Stimulated activated CD8-positive, alpha-beta memory T cell treated with anti-CD3 and anti-CD28 coated beads, Interleukin-4, amount 100 ng/mL, for 48 hours (primary cell): ENCODE results near the gene MARCHF2.
"Not testable (repeated sequence)": the region's sequence is repeated elsewhere in the genome, so short reads cannot be mapped to it uniquely, and the experiment has no call there.

ENCODE experiments used
- DNase-seq: peaks from one replicate; pipeline ENCODE4 v3.0.0-alpha.2; 2020

MARCHF2 gene

DNA sequence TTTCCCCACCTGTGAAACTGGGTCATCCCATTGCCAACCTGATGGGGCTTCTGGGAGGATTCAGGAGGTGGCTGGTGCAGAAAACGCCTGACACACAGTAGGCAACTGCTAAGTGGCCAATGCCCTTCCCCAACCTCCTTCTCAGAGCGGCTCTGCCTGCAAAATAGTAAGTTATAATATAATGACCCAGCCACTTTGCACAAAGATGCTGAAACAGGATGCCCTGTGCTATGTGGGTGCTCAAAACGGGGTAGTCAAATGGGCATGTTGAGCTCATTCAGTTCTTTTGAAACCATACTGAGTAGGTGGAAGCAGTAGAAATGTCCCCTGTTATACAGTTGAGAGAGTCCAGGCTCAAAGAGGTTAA lies 507 bp downstream of the MARCHF2 start:
- no peak for DNase-seq

DNA sequence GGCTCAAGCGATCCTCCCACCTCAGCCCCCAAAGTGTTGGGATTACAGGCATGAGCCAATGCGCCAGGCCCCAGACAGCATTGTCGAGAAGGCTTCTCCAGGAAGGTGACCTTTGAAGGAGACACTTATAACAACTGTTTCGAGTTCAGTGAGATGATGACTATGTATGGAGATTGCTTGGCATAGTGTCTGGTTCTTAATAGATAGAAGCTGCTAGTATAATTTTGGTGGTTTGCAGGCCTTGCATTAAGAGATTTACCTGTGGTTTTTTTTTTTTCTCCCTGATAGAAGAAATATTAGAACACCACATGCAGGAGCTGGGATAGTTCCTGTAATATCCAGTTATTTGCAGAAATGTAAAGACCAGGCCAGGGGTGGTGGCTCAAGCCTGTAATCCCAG lies 3.7 kb downstream of the MARCHF2 start:
- DNase-seq: no peak

GRCh38 chr19:8421484-8422461 lies 8.7 kb downstream of the MARCHF2 start:
- no peak for DNase-seq

- no peak for DNase-seq
Measured at GRCh38 chr19:8423817-8424223, 10.7 kb downstream of the MARCHF2 start.

GRCh38 chr19:8425331-8425730 lies 12.2 kb downstream of the MARCHF2 start:
- not testable (repeated sequence) for DNase-seq

GRCh38 chr19:8426283-8426682 lies 13.2 kb downstream of the MARCHF2 start:
- no peak for DNase-seq

- no peak for DNase-seq
Measured at GRCh38 chr19:8429044-8429443, 15.9 kb downstream of the MARCHF2 start.

DNA sequence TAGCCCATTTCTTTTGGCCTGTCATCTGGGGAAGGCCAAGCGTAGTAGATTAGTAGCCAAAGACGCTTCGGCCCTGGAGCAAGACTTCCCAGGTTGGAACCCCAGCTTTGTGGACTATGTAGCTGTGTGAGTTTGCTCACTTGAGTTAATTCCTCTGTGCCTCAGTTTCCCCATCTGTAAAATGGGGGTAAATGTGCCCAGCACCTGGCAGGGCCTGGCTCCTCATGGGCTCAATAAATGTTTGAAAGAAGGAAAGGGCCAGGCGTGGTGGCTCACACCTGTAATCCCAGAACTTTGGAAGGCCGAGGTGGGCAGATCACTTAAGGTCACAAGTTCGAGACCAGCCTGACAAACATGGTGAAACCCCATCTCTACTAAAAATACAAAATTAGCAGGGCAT lies 16.7 kb downstream of the MARCHF2 start:
- no peak for DNase-seq

DNA sequence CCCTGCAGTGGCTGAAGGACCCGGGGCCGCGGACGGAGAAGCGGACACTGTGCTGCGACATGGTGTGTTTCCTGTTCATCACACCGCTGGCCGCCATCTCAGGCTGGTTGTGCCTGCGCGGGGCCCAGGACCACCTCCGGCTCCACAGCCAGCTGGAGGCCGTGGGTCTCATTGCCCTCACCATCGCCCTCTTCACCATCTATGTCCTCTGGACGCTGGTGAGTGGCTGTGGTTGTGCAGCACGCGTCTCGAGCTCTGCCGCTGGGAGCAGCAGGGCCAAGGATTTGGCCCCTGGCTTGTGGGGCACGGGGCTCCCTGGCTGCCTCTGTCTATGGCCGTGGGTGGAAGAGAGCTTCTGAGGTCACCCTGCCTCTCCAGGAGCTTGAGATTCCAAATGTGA lies 17.5 kb downstream of the MARCHF2 start:
- DNase-seq: no peak

DNA sequence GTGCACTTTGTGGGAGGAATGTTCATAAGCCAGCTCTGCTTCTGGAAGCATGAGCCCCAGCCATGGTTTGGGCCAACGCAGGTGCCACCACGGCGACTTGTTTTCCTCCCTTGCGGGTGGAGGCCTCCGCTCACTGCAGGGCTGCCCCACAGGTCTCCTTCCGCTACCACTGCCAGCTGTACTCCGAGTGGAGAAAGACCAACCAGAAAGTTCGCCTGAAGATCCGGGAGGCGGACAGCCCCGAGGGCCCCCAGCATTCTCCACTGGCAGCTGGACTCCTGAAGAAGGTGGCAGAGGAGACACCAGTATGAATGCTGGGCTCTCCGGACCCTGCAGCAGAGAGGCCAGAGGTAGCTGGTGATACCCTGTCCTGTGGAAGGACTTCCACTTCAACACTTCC lies 25.1 kb downstream of the MARCHF2 start:
- no peak for DNase-seq

DNA sequence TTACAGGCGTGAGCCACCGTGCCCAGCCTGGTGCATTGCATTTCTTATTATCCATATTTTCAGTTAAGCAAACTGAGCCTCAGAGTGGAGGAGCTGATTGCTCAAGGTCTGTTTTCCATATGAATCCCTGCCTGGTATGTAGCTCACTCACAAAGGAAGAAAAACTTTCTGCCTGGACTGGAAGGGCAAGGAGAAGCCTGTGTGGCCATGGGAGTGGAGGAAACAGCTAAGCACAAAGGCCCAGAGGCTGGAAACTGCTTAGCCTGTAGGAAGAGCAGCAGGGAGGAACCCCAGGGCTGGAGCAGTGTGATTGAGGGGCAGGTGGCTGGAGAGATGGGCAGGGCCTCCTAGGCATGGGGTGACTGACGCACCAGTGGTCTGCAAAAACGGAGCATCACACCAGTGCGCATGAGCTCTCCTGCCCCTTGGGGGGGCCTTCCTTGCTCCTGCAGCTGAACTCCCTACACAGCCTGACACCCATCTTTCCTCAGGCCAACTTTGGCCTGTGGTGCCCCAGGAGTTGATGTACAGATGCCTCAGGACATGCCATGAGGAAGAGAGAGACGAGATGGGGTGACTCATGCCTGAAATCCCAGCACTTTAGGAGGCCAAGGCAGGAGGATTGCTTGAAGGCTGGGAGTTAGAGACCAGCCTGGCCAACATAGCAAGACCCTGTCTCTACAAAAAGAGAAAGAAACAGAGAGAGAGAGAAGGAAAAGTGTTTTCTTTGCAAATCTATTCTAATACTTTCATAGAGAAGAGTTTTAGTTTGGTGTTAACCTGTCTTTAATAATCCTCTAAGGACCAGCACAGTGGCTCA lies 28.8 kb downstream of the MARCHF2 start:
- DNase-seq: no peak

DNA sequence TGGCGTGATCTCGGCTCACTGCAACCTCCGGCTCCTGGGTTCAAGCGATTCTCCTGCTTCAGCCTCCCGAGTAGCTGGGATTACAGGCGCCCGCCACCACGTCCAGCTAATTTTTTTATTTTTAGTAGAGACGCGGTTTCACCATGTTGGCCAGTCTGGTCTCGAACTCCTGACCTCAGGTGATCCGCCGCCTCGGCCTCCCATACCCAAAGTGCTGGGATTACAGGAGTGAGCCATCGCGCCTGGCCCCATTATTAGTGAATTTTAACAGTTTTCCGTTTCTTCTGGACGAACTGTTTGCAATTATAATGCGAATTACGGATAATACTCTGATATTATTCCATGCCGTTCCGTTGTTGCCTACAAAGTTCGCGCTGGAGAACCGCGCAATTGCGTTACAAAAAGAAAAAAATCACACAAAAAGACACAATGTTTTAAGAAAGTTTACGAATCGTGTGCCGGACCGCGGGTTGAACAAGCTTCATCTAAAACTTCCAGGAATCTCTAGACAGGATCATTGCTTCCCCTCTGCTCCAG lies 31.1 kb downstream of the MARCHF2 start:
- not testable (repeated sequence) for DNase-seq

GRCh38 chr19:8444677-8445487 lies 31.8 kb downstream of the MARCHF2 start, which contains the start of gene HNRNPM:
Gene HNRNPM, plus strand, starts transcription at chr19:8444975. Its CDS starts 24 bp downstream, at chr19:8444999.
- DNase-seq: peak; percentile 100

DNA sequence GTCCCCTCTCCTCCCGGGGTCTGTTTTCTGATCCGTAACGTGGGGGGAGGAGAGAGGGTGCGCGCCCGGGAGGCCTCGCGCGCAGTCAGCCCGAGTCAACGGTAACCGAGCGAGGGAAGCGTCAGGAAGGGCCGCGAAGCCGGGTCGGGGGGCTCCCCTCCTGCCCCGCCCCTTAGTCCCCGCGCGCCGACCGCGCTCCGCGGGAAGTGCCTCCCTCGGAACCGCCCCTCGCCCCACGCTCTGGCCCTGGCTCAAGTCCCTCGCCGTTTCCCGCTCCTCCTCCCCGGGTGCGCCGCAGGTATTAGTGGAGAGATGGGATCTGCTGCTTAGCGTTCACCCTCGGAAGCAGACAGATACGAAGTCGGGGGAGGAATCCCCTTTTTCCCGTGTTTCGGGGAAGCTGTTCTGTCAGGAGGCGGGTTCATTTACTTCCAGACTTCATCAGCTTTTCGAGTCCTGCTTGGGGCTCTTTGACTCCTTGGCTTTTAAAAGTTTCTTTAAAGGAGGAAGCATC lies 32.4 kb downstream of the MARCHF2 start:
- DNase-seq: peak; percentile 70

DNA sequence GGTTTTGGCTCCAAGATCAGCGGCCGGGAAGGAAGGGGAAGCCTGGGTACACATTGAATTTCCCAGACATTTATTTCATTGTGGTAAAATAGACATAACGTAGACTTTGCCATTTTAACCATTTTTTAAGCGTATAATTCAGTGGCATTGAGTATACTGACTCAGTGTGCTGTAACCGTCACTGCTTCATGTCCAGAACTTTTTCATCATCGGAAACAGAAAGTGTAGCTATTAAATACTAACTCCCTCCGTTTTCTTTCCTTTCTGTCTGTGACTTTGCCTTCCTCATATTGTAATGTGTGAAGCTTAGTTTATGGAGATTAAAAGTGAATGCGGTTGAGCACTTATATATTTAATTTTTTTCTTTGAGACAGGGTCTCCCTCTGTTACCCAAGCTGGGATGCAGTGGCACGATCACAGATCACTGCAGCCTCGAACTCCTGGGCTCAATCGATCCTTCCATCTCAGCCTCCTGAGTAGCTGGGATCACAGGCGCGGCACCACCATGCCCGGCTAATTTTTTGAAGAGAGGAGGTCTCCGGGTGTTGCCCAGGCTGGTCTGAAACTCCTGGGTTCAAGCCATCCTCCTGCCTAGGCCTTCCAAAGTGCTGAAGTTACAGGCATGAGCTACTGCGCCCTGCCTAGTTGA lies 33.1 kb downstream of the MARCHF2 start:
- no peak for DNase-seq

DNA sequence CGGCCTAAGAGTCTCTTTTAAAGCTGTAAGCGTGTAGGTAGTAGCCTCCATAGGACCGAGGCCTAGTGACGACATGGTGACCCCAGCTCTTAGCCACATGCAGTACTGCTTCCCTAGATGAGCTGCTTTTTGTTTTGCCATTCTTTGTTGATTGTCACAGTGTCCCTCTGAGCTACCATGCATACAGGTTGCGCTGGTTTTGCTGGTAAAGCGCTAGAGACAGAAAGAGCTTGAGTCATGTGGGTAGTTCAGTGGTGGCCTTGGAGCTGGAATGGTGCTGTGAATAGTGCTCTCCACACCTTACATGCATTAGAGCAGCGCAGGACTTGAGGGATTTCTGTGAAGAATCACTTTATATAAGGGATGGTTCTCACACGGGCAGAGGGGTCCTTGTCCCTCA lies 36.7 kb downstream of the MARCHF2 start:
- no peak for DNase-seq

- no peak for DNase-seq
Measured at GRCh38 chr19:8451377-8451776, 38.3 kb downstream of the MARCHF2 start.

DNA sequence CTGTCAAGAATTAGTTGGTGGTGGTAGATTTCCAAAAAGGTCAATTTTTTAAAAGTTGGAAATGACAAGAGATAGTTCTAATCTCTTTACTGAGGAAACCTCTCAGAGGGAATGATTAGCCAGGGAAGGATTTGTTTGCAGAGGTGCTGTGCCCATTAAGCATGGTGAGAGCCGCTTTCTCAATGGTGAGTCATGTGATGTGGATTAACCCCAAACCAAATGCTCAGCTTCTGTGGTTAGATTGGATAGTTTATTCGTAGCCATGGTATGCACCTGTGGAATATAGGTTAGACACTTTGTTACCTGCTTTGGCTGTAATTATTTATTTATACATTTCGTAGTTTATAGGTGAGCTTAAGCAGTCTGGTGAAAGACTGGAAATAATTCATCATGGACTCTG lies 38.8 kb downstream of the MARCHF2 start:
- DNase-seq: no peak

- DNase-seq: no peak
Measured at GRCh38 chr19:8452446-8453123, 39.5 kb downstream of the MARCHF2 start.

DNA sequence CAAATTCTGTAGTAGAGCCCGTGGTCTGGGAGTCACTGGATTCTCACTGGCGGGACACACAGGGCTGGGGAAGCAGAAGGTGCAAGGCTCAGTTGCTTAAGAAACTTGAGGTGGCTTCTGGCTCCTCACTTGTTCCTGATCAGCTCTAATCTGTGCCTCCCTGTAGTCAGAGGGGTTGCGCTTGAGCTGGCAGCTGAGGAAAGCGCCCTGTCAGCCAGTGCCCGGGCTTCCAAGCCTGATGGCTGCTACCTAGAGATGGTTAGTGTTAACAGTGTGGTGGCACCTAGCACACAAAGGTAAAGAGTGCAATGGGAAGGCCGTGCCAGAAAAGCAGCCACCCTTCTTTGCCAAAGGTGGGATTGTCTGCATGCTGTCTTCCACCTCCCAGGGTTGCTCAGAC lies 40.5 kb downstream of the MARCHF2 start:
- no peak for DNase-seq

DNA sequence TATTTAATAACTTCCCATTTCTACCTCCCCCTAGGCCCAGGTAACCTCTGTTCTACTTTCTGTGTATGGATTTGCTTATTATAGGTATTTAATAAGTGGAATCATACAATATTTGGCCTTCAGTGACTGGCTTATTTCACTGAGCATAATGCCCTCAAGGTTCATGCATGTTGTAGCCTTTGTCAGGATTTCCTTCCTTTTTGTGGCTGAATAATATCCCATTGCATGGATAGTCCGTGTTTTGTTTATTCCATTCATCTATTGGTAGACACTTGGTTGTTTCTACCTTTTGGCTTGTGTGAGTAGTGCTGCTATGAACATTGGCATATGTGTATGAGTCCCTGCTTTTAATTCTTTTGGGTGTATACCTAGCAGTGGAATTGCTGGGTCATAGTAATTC lies 41.1 kb downstream of the MARCHF2 start:
- DNase-seq: no peak
